Lower leg skin (tissue), 3 donors: ENCODE data around the gene LRRFIP1.

Experiments used
- POLR2A ChIP-seq, 2 donors: fragments of 450-650 bp; IDR thresholded peaks; one replicate each; pipeline ENCODE4 v1.6.1; 2016 to 2017; ENCODE audit warnings: antibody characterized with exemption in 2 of 2, mild to moderate bottlenecking in 1 of 2, moderate library complexity in 1 of 2
- TF ChIP-seq, protein P1 (sequence below), 3 donors: fragments of 450-650 bp; IDR thresholded peaks; one replicate each; pipeline ENCODE4 v1.5.1; 2016; ENCODE audit warnings: antibody characterized with exemption in 3 of 3, mild to moderate bottlenecking in 3 of 3, moderate library complexity in 2 of 3

DNA sequence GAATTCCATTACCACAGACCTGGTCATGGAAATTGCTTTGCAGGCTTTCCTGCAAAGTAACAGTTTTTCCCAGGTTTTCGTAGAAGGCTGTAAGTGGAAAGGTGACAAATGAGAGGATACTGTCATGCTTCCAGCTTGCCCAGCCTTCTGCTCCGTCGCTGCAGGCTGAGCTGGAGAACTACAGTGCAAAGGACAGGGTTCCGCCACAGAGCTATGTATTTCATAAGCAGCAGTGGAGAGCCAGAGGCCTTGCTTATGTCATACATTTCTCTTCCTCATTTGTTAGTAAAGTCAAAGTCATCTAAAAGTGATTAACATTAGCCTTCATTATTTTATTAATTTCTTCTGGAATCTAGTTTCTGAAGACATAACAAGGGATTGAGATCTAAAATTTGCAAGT, 98.3 kb downstream of the LRRFIP1 start:
- TF ChIP-seq, protein P1, sequence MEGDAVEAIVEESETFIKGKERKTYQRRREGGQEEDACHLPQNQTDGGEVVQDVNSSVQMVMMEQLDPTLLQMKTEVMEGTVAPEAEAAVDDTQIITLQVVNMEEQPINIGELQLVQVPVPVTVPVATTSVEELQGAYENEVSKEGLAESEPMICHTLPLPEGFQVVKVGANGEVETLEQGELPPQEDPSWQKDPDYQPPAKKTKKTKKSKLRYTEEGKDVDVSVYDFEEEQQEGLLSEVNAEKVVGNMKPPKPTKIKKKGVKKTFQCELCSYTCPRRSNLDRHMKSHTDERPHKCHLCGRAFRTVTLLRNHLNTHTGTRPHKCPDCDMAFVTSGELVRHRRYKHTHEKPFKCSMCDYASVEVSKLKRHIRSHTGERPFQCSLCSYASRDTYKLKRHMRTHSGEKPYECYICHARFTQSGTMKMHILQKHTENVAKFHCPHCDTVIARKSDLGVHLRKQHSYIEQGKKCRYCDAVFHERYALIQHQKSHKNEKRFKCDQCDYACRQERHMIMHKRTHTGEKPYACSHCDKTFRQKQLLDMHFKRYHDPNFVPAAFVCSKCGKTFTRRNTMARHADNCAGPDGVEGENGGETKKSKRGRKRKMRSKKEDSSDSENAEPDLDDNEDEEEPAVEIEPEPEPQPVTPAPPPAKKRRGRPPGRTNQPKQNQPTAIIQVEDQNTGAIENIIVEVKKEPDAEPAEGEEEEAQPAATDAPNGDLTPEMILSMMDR (IDR thresholded peaks at IDR 0.05): no peak
- no peak for TF ChIP-seq POLR2A (IDR thresholded peaks at IDR 0.05)
